Measurements from ENCODE around the gene ZMIZ1. TPM values are rescaled to one million over a fixed set of nuclear protein-coding genes. Genes with fewer than 3 reads are reported as not detected.
A peak's percentile ranks its signal among the peaks of the same experiment; 100 is the strongest.

ZMIZ1 gene
- total RNA-seq, 2 experiments from 2014 or later: 27.3 to 28.2 TPM

GRCh38 chr10:79308969-79309665, 240.4 kb downstream of the ZMIZ1 start:
- no peak for DNase-seq
- Mint-ChIP-seq H3K27ac (no peak overlapping the region), H3K27me3 (no peaks in the 10 kb centered on the region)

GRCh38 chr10:79310200-79310865, 241.6 kb downstream of the ZMIZ1 start:
- no peaks in the 10 kb centered on the region for H3K27me3 Mint-ChIP-seq
- peaks cover 20% of the 10 kb centered on the region for H3K36me3 Mint-ChIP-seq
- no peaks in the 10 kb centered on the region for H3K9me3 Mint-ChIP-seq
- H3K27ac Mint-ChIP-seq: no peak overlapping the region
- no peaks in the 10 kb centered on the region for H3K4me1 Mint-ChIP-seq
- H3K4me3 Mint-ChIP-seq: no peak overlapping the region
- no peak for DNase-seq

More at GRCh38 chr10:79308969-79309665, 240.4 kb downstream of the ZMIZ1 start:
- Mint-ChIP-seq H3K4me1 (no peaks in the 10 kb centered on the region), H3K9me3 (no peaks in the 10 kb centered on the region), H3K4me3 (no peak overlapping the region), H3K36me3 (peaks cover 25% of the 10 kb centered on the region)

- Mint-ChIP-seq H3K27me3 (no peaks in the 10 kb centered on the region), H3K4me1 (peaks cover 3% of the 10 kb centered on the region)
- no peak for DNase-seq
These were observed 242.3 kb downstream of the ZMIZ1 start for GRCh38 chr10:79310911-79311573.

GRCh38 chr10:79311581-79312407, 243.0 kb downstream of the ZMIZ1 start:
- Mint-ChIP-seq H3K36me3 (peaks cover 18% of the 10 kb centered on the region), H3K27me3 (no peaks in the 10 kb centered on the region), H3K9me3 (no peaks in the 10 kb centered on the region), H3K4me3 (no peak overlapping the region), H3K27ac (no peak overlapping the region), H3K4me1 (peaks cover 8% of the 10 kb centered on the region)
- DNase-seq: no peak

More at GRCh38 chr10:79310911-79311573, 242.3 kb downstream of the ZMIZ1 start:
- Mint-ChIP-seq H3K36me3 (peaks cover 22% of the 10 kb centered on the region), H3K27ac (no peak overlapping the region), H3K9me3 (no peaks in the 10 kb centered on the region), H3K4me3 (no peak overlapping the region)

- Mint-ChIP-seq H3K4me1 (peaks cover 17% of the 10 kb centered on the region), H3K27me3 (peaks cover 2% of the 10 kb centered on the region), H3K27ac (no peak overlapping the region), H3K4me3 (no peak overlapping the region), H3K9me3 (no peaks in the 10 kb centered on the region), H3K36me3 (peaks cover 17% of the 10 kb centered on the region)
- DNase-seq: no peak
These were observed 243.9 kb downstream of the ZMIZ1 start for GRCh38 chr10:79312601-79313187.

GRCh38 chr10:79313320-79313719, 244.6 kb downstream of the ZMIZ1 start:
- Mint-ChIP-seq H3K4me3 (no peak overlapping the region), H3K36me3 (peaks cover 14% of the 10 kb centered on the region), H3K9me3 (no peaks in the 10 kb centered on the region), H3K27me3 (peaks cover 3% of the 10 kb centered on the region), H3K4me1 (peaks cover 23% of the 10 kb centered on the region), H3K27ac (no peak overlapping the region)
- no peak for DNase-seq

- Mint-ChIP-seq H3K27me3 (peaks cover 3% of the 10 kb centered on the region), H3K27ac (no peak overlapping the region), H3K9me3 (peaks cover 4% of the 10 kb centered on the region), H3K4me1 (peaks cover 30% of the 10 kb centered on the region), H3K4me3 (no peak overlapping the region), H3K36me3 (peaks cover 16% of the 10 kb centered on the region)
- DNase-seq: no peak
These were observed 245.2 kb downstream of the ZMIZ1 start for GRCh38 chr10:79313911-79314439.

- no peak overlapping the region for H3K4me3 Mint-ChIP-seq
- peaks cover 37% of the 10 kb centered on the region for H3K4me1 Mint-ChIP-seq
- peaks cover 16% of the 10 kb centered on the region for H3K36me3 Mint-ChIP-seq
- H3K27me3 Mint-ChIP-seq: peaks cover 3% of the 10 kb centered on the region
- no peak overlapping the region for H3K27ac Mint-ChIP-seq
- peaks cover 4% of the 10 kb centered on the region for H3K9me3 Mint-ChIP-seq
- DNase-seq: no peak
These were observed 246.2 kb downstream of the ZMIZ1 start for GRCh38 chr10:79314761-79315601.

- H3K27me3 Mint-ChIP-seq: peaks cover 3% of the 10 kb centered on the region
- no peak overlapping the region for H3K27ac Mint-ChIP-seq
- peaks cover 42% of the 10 kb centered on the region for H3K4me1 Mint-ChIP-seq
- no peak for DNase-seq
- H3K36me3 Mint-ChIP-seq: peaks cover 16% of the 10 kb centered on the region
- no peak overlapping the region for H3K4me3 Mint-ChIP-seq
- peaks cover 4% of the 10 kb centered on the region for H3K9me3 Mint-ChIP-seq
These were observed 246.8 kb downstream of the ZMIZ1 start for GRCh38 chr10:79315602-79315920.

- Mint-ChIP-seq H3K27me3 (peaks cover 3% of the 10 kb centered on the region), H3K4me1 (peaks cover 47% of the 10 kb centered on the region), H3K9me3 (peaks cover 4% of the 10 kb centered on the region), H3K4me3 (peak overlapping the region; percentile 49), H3K27ac (peak overlapping the region; percentile 77), H3K36me3 (peaks cover 16% of the 10 kb centered on the region)
- DNase-seq: no peak
These were observed 248.1 kb downstream of the ZMIZ1 start for GRCh38 chr10:79316671-79317431.

- Mint-ChIP-seq H3K27ac (peak overlapping the region; percentile 77), H3K36me3 (peaks cover 7% of the 10 kb centered on the region), H3K9me3 (peaks cover 4% of the 10 kb centered on the region), H3K27me3 (peaks cover 3% of the 10 kb centered on the region), H3K4me1 (peaks cover 58% of the 10 kb centered on the region), H3K4me3 (peak overlapping the region; percentile 11)
- no peak for DNase-seq
These were observed 249.6 kb downstream of the ZMIZ1 start for GRCh38 chr10:79318369-79318768.

GRCh38 chr10:79319115-79319771, 250.5 kb downstream of the ZMIZ1 start:
- Mint-ChIP-seq H3K27me3 (peaks cover 3% of the 10 kb centered on the region), H3K27ac (no peak overlapping the region), H3K4me1 (peaks cover 65% of the 10 kb centered on the region), H3K4me3 (no peak overlapping the region), H3K36me3 (peaks cover 7% of the 10 kb centered on the region), H3K9me3 (peaks cover 4% of the 10 kb centered on the region)
- no peak for DNase-seq

- Mint-ChIP-seq H3K4me3 (no peak overlapping the region), H3K9me3 (peaks cover 4% of the 10 kb centered on the region), H3K36me3 (peaks cover 7% of the 10 kb centered on the region), H3K4me1 (peaks cover 67% of the 10 kb centered on the region), H3K27ac (no peak overlapping the region), H3K27me3 (peaks cover 3% of the 10 kb centered on the region)
- DNase-seq: no peak
These were observed 251.6 kb downstream of the ZMIZ1 start for GRCh38 chr10:79320316-79320715.

Measured in activated naive CD8-positive, alpha-beta T cell treated with anti-CD3 and anti-CD28 coated beads for 36 hours (primary cell).